ENCODE results near the gene GNG4. TPM values are rescaled to one million over a fixed set of nuclear protein-coding genes. Genes with fewer than 3 reads are reported as not detected.

The GNG4 gene
- total and polyA plus RNA-seq, 2 of the 4 experiments (the other 2 are of a cell fraction): 0.18 to 0.29 TPM

- H4K5ac ChIP-seq (ENCODE audit: low read depth, low read length): no peak overlapping the region
- H2BK5ac ChIP-seq (ENCODE audit: low read depth, low read length, poor library complexity, severe bottlenecking): no peak overlapping the region
- ChIA-PET CTCF (interaction anchor here (0.5 to 1.2 kb wide), 6 partner anchors 9 to 373 kb away, joined by 3 to 4 read pairs (median 3); no protein-coding TSS in a partner anchor), POLR2A (ENCODE audit: unreplicated experiment) (no interaction called here)
- H3K9me1 ChIP-seq (ENCODE audit: insufficient read depth, low read length): no peaks in the 10 kb centered on the region
- no peaks in the 10 kb centered on the region for H3K79me1 ChIP-seq (ENCODE audit: low read depth in 1 of 2, low read length in 2 of 2)
- H2BK120ac ChIP-seq (ENCODE audit: low read depth, low read length): no peak overlapping the region
- no peak overlapping the region for H3K14ac ChIP-seq (replicated peaks; ENCODE audit: low read depth, low read length)
- no peak overlapping the region for H3K18ac ChIP-seq (ENCODE audit: low read depth, low read length)
- BruUV-seq (replicated peaks): no TSS peak
- ATAC-seq (ENCODE audit: low read depth) (peak; percentile 60), DNase-seq (peak; percentile 62)
- no CpG with 5 or more reads among the region's 7 CpGs for WGBS, 2 experiments (ENCODE audit: extremely low coverage in 2 of 2, insufficient read length in 1 of 2)
- no peak overlapping the region for H3K56ac ChIP-seq (ENCODE audit: extremely low read depth, insufficient read depth, low read length)
- TF ChIP-seq MAFK (IDR thresholded peaks at IDR 0.05; ENCODE audit: low read depth, low read length) (no peak), RAD21 (IDR thresholded peaks at IDR 0.05; ENCODE audit: low read length) (peak; percentile 44), SMC3 (IDR thresholded peaks at IDR 0.05; ENCODE audit: low read depth, low read length) (peak; percentile 36), BHLHE40 (IDR thresholded peaks at IDR 0.05; ENCODE audit: low read depth, low read length) (no peak), FOS (IDR thresholded peaks at IDR 0.05; ENCODE audit: low read depth, low read length) (no peak), RCOR1 (IDR thresholded peaks at IDR 0.05; ENCODE audit: insufficient replicate concordance, low read length) (no peak), CTCF (conservative IDR thresholded peaks at IDR 0.05; ENCODE audit: low read depth, low read length) (peak; percentile 42)
- dilution Hi-C loops (cut with HindIII; ENCODE audit: low sequenced_read_pairs, unreplicated experiment): no loop called here
- H3K4me3 ChIP-seq (ENCODE audit: insufficient read depth, low read depth, low read length): no peak overlapping the region
- H3K27ac ChIP-seq (ENCODE audit: insufficient read depth, low read length): no peak overlapping the region
- no peak overlapping the region for H3K4ac ChIP-seq (ENCODE audit: low read depth, low read length)
- no peaks in the 10 kb centered on the region for H3K4me1 ChIP-seq (ENCODE audit: control insufficient read depth, insufficient read depth, low read length)
- intact Hi-C loops (cut with micrococcal nuclease): loop anchor here (5.0 kb wide), 1 partner anchor 184 kb away; no protein-coding TSS in a partner anchor
- no peaks in the 10 kb centered on the region for H3K9me3 ChIP-seq (ENCODE audit: control insufficient read depth, insufficient read depth, low read length)
- H4K8ac ChIP-seq (ENCODE audit: low read depth in 2 of 2, low read length in 2 of 2): no peak overlapping the region
- H3K4me2 ChIP-seq (ENCODE audit: low read depth, low read length): no peak overlapping the region
- H3K36me3 ChIP-seq (ENCODE audit: control insufficient read depth, insufficient read depth, low read length): no peaks in the 10 kb centered on the region
- H4K91ac ChIP-seq (ENCODE audit: insufficient read depth, low read depth, low read length): no peak overlapping the region
- no peak overlapping the region for H3K9ac ChIP-seq (ENCODE audit: low read depth, low read length)
- H2BK15ac ChIP-seq (ENCODE audit: low read depth, low read length): no peak overlapping the region
- no peak overlapping the region for H2AFZ ChIP-seq (replicated peaks; ENCODE audit: low read length, poor library complexity)
- H4K20me1 ChIP-seq (ENCODE audit: insufficient read depth, low read length): no peaks in the 10 kb centered on the region
- no peak overlapping the region for H2BK20ac ChIP-seq (ENCODE audit: low read depth, low read length)
- no peak overlapping the region for H2AK9ac ChIP-seq (replicated peaks; ENCODE audit: low read depth, low read length, poor library complexity)
- no peak overlapping the region for H3K23ac ChIP-seq (ENCODE audit: low read depth, low read length)
- H3K27me3 ChIP-seq (ENCODE audit: control insufficient read depth, insufficient read depth, low read length): peaks cover 2% of the 10 kb centered on the region; the same call in 1 of the 2 replicates
- in situ Hi-C loops (cut with MboI; ENCODE audit: low sequenced_read_pairs): no loop called here
- no peak overlapping the region for H2AK5ac ChIP-seq (ENCODE audit: low read depth, low read length)
Observed at GRCh38 chr1:235597867-235598553, 51.6 kb downstream of the GNG4 start.
